A673 (cell line): ENCODE data around the gene CERK. TPM values are rescaled to one million over a fixed set of nuclear protein-coding genes. Genes with fewer than 3 reads are reported as not detected.

Experiments used
- BruUV-seq: library from RNA; stranded (reverse); fragments of 400-500 nt; replicated peaks from 2 replicates; lab custom pipeline; 2021; lab: Mats Ljungman, UMichigan
- CTCF ChIA-PET: fragments of 300-600 bp; sonication (Branson Sonifier 250); formaldehyde crosslinking; loops from one replicate; lab custom pipeline; 2022; ENCODE audit warnings: antibody characterized with exemption; lab: Charles Lee
- POLR2A ChIA-PET: fragments of 300-600 bp; sonication (Branson Sonifier 250); formaldehyde crosslinking; loops from one replicate; lab custom pipeline; 2022; ENCODE audit warnings: antibody characterized with exemption; ENCODE audit not compliant: low non-redundant PET; lab: Charles Lee
- DNase-seq: peaks from one replicate; pipeline ENCODE4 v3.0.0-alpha.2; 2015; ENCODE audit warnings: low spot score
- H3K27ac ChIP-seq: fragments of 200-600 bp; sonication (generic); 2 replicates; pipeline ENCODE4 v1.5.1; 2016; ENCODE audit warnings: mixed run types, low read depth, mild to moderate bottlenecking, mixed read lengths, antibody characterized with exemption, low read length; ENCODE audit not compliant: poor library complexity, severe bottlenecking
- H3K27me3 ChIP-seq: fragments of 200-600 bp; sonication (generic); replicated peaks from 2 replicates; pipeline ENCODE4 v1.6.1; 2017; ENCODE audit warnings: mixed run types, low read depth, mild to moderate bottlenecking, mixed read lengths, antibody characterized with exemption, low read length; ENCODE audit not compliant: insufficient read depth, poor library complexity
- H3K36me3 ChIP-seq: fragments of 200-600 bp; sonication (generic); 2 replicates; pipeline ENCODE4 v1.6.1; 2016; ENCODE audit warnings: mixed run types, mild to moderate bottlenecking, mixed read lengths, antibody characterized with exemption, low read length; ENCODE audit not compliant: insufficient read depth, poor library complexity, severe bottlenecking
- H3K4me1 ChIP-seq: fragments of 200-600 bp; sonication (generic); 2 replicates; pipeline ENCODE4 v1.6.1; 2017; ENCODE audit warnings: mixed run types, mild to moderate bottlenecking, mixed read lengths, antibody characterized with exemption, low read length; ENCODE audit not compliant: insufficient read depth, poor library complexity, severe bottlenecking
- H3K4me3 ChIP-seq: fragments of 200-600 bp; sonication (generic); 2 replicates; pipeline ENCODE4 v1.5.1; 2016; ENCODE audit warnings: low read depth, mixed run types, mild to moderate bottlenecking, mixed read lengths, low read length; ENCODE audit not compliant: poor library complexity, severe bottlenecking
- H3K9me3 ChIP-seq: fragments of 200-600 bp; sonication (generic); 2 replicates; pipeline ENCODE4 v1.6.1; 2016; ENCODE audit warnings: mixed run types, low read depth, mild to moderate bottlenecking, mixed read lengths, antibody characterized with exemption, low read length; ENCODE audit not compliant: poor library complexity, severe bottlenecking
- EZH2 ChIP-seq: fragments of 200-600 bp; sonication (generic); IDR thresholded peaks from 2 replicates; pipeline ENCODE4 v1.6.1; 2017; ENCODE audit warnings: borderline replicate concordance, low read depth, mild to moderate bottlenecking, mixed read lengths, antibody characterized with exemption, low read length; ENCODE audit not compliant: poor library complexity, severe bottlenecking
- intact Hi-C: fragments of 100-400 bp; cut with micrococcal nuclease; formaldehyde crosslinking; loops from one replicate; pipeline ENCODE4 v1.10.0; 2022; ENCODE audit not compliant: unreplicated experiment
- total RNA-seq: library from RNA; stranded (reverse); gene quantifications from 2 replicates; pipeline ENCODE4 v1.2.3, GENCODE V29; 2021
- TF ChIP-seq, protein P1 (sequence below): fragments of 300-800, 200-600 bp; sonication (generic); conservative IDR thresholded peaks from 2 replicates; pipeline ENCODE4 v1.5.1; 2017; ENCODE audit warnings: low read depth, mild to moderate bottlenecking, antibody characterized with exemption, low read length, moderate library complexity, mixed read lengths

CERK gene
- total RNA-seq, 1 experiment from 2014 or later: 58.8 TPM

DNA sequence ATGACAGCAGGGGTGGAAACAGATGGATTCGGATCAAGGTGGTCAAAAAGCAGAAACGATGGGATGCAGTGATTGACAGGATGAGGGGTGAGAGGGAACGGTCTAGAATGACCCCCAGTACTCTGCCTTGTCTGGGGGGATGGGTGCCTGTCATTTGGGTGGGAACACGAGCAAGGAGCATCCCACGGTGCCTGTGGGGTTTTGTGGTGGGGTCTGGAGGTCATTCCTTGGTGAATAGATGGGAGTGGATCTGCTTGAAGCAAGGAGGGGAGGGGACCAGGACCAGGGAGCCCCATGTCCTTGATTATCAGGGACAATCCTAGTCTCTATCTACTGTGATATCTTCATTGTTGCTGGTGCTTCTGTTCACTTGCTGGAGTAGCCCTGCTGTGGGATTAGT is 8.1 kb upstream of the CERK start:
- BruUV-seq: no TSS peak
- Histone ChIP-seq H3K27ac (no peak overlapping the region), H3K27me3 (no peaks in the 10 kb centered on the region), H3K36me3 (no peaks in the 10 kb centered on the region), H3K4me3 (no peak overlapping the region), H3K4me1 (no peaks in the 10 kb centered on the region), H3K9me3 (no peaks in the 10 kb centered on the region)
- DNase-seq: no peak
- intact Hi-C loops: no loop called here
- CTCF ChIA-PET: no interaction called here
- TF ChIP-seq EZH2: no peak
- TF ChIP-seq, protein P1, sequence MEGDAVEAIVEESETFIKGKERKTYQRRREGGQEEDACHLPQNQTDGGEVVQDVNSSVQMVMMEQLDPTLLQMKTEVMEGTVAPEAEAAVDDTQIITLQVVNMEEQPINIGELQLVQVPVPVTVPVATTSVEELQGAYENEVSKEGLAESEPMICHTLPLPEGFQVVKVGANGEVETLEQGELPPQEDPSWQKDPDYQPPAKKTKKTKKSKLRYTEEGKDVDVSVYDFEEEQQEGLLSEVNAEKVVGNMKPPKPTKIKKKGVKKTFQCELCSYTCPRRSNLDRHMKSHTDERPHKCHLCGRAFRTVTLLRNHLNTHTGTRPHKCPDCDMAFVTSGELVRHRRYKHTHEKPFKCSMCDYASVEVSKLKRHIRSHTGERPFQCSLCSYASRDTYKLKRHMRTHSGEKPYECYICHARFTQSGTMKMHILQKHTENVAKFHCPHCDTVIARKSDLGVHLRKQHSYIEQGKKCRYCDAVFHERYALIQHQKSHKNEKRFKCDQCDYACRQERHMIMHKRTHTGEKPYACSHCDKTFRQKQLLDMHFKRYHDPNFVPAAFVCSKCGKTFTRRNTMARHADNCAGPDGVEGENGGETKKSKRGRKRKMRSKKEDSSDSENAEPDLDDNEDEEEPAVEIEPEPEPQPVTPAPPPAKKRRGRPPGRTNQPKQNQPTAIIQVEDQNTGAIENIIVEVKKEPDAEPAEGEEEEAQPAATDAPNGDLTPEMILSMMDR: no peak
- POLR2A ChIA-PET: no interaction called here

DNA sequence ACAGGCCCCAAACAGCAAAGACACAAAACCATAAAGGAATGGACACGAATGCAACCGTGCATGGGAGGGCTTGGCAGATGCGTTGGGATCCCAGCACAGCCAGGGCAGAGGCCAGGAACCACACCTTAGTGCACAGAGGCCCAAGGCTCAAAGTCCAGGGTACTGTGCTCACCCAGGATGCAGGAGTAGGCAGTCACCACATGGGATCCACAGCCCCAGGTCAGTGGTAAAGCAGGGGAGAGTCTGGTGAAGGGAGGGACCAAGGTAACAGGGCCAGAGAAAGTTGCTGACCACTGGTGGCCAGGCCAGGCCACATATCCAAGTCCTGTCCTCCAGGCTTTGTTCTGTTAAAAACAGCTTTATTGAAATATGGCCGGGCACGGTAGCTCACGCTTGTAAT is 6.5 kb upstream of the CERK start:
- ChIA-PET POLR2A (no interaction called here), CTCF (no interaction called here)
- intact Hi-C loops: no loop called here
- TF ChIP-seq, protein P1: no peak
- TF ChIP-seq EZH2: no peak
- no peak for DNase-seq
- no peaks in the 10 kb centered on the region for H3K36me3 ChIP-seq
- no peak overlapping the region for H3K27ac ChIP-seq
- no TSS peak for BruUV-seq
- no peaks in the 10 kb centered on the region for H3K9me3 ChIP-seq
- no peak overlapping the region for H3K4me3 ChIP-seq
- no peaks in the 10 kb centered on the region for H3K4me1 ChIP-seq
- no peaks in the 10 kb centered on the region for H3K27me3 ChIP-seq

DNA sequence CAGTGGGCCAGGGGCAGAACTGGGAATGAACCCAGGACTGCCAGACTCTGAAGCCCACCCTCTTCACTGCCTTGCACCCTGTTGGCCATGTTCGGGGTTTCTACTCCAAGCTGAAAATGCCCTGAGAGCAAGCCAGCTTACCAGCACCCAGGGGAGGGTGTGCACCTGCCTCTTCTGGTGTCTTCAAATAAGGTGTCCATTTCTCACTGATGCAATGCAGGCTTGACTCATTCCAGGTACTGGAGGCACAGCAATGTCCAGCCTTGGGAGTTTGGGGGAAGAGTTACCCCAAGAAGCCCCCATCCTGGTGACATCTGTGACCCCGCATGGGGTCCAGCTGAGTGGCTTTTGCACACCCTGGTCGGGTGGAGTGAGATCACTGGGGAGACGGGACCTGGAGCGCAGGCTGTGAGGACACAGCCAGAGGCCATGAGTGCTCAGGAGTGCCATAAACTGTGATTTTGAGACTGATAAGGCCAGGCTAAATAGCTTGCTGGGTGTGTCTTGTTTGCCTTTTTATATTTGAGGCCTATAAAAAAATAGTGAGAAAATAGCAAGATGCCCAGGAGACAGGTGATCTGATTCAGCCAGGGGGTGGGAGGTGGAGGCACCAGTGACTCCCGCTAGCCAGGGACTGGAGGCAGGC is 4.6 kb upstream of the CERK start:
- Histone ChIP-seq H3K4me1 (peaks cover 8% of the 10 kb centered on the region), H3K9me3 (no peaks in the 10 kb centered on the region), H3K27ac (no peak overlapping the region), H3K36me3 (no peaks in the 10 kb centered on the region), H3K27me3 (no peaks in the 10 kb centered on the region), H3K4me3 (no peak overlapping the region)
- intact Hi-C loops: no loop called here
- TF ChIP-seq EZH2: no peak
- TF ChIP-seq, protein P1: no peak
- ChIA-PET POLR2A (interaction anchor here (0.7 kb wide), 1 partner anchor 1546 kb away, joined by 4 read pairs; no protein-coding TSS in a partner anchor), CTCF (no interaction called here)
- no peak for DNase-seq
- BruUV-seq: no TSS peak
